NCI-H187 treated with DMSO at 0.1 percent for 48 hours (cell line): ENCODE results near the gene ELAVL3.
"Not testable (repeated sequence)": the region's sequence is repeated elsewhere in the genome, so short reads cannot be mapped to it uniquely, and the experiment has no call there.

ENCODE experiments used
- DNase-seq: peaks from one replicate; lab custom pipeline; 2025; lab: John Stamatoyannopoulos, UW

Gene ELAVL3

GRCh38 chr19:11435833-11436313 lies 45.0 kb downstream of the ELAVL3 start:
- DNase-seq = no peak

- DNase-seq = peak; percentile 98
These were observed 45.6 kb downstream of the ELAVL3 start, which contains the start of the genes ODAD3 and PRKCSH for GRCh38 chr19:11435057-11435832. ODAD3 (minus strand) TSS chr19:11435121; CDS start chr19:11435016, 105 bp downstream. PRKCSH (plus strand) TSS chr19:11435635; CDS start chr19:11436118, 483 bp downstream.

- no peak for DNase-seq
These were observed 46.2 kb downstream of the ELAVL3 start for GRCh38 chr19:11434703-11435056.

- not testable (repeated sequence) for DNase-seq
These were observed 47.3 kb downstream of the ELAVL3 start for GRCh38 chr19:11433526-11433925.

- DNase-seq = no peak
These were observed 54.2 kb downstream of the ELAVL3 start for GRCh38 chr19:11426656-11427055.

GRCh38 chr19:11425719-11426457 lies 55.0 kb downstream of the ELAVL3 start:
- no peak for DNase-seq

- no peak for DNase-seq
These were observed 57.1 kb downstream of the ELAVL3 start for GRCh38 chr19:11423791-11424181.

GRCh38 chr19:11423164-11423790 lies 57.6 kb downstream of the ELAVL3 start:
- DNase-seq = no peak

GRCh38 chr19:11422163-11423065 lies 58.4 kb downstream of the ELAVL3 start:
- no peak for DNase-seq

GRCh38 chr19:11421371-11422098 lies 59.3 kb downstream of the ELAVL3 start:
- DNase-seq = no peak

- no peak for DNase-seq
These were observed 60.1 kb downstream of the ELAVL3 start for GRCh38 chr19:11420429-11421370.

- DNase-seq = no peak
These were observed 62.0 kb downstream of the ELAVL3 start, which contains the start of gene RGL3 for GRCh38 chr19:11418549-11419506. RGL3 (minus strand) TSS chr19:11419314; CDS start chr19:11419278, 36 bp downstream.

- no peak for DNase-seq
These were observed 62.7 kb downstream of the ELAVL3 start for GRCh38 chr19:11418094-11418548.

- DNase-seq = no peak
These were observed 64.3 kb downstream of the ELAVL3 start for GRCh38 chr19:11416346-11417052.

- DNase-seq = no peak
These were observed 66.3 kb downstream of the ELAVL3 start for GRCh38 chr19:11414544-11414943.

- no peak for DNase-seq
These were observed 70.2 kb downstream of the ELAVL3 start for GRCh38 chr19:11410682-11411081.

- no peak for DNase-seq
These were observed 72.3 kb downstream of the ELAVL3 start for GRCh38 chr19:11408591-11408990.
